Activated CD8-positive, alpha-beta memory T cell treated with anti-CD3 and anti-CD28 coated beads, Interleukin-2, amount 10 ng/mL, durations not matched to agents 7 days and 5 days (primary cell): ENCODE measurements around the gene UTP3. TPM values are rescaled to one million over a fixed set of nuclear protein-coding genes. Genes with fewer than 3 reads are reported as not detected.
"Not testable (repeated sequence)": the region's sequence is repeated elsewhere in the genome, so short reads cannot be mapped to it uniquely, and the experiment has no call there.

Experiments used
- ATAC-seq: fragments of 150-1000 bp; cut with Tn5 transposase; one replicate; pipeline ENCODE4 v1.10.0; 2021; ENCODE audit warnings: moderate library complexity
- CTCF ChIA-PET: fragments of 350-600 bp; sonication (Branson Sonifier 250); formaldehyde crosslinking; loops from one replicate; lab custom pipeline; 2021; ENCODE audit warnings: antibody characterized with exemption; lab: Charles Lee
- DNase-seq: peaks from one replicate; pipeline ENCODE4 v3.0.0-alpha.2; 2020
- H3K27ac Mint-ChIP-seq: one replicate; pipeline ENCODE4 v1.8.0; 2021; ENCODE audit warnings: mild to moderate bottlenecking, mixed read lengths
- H3K27me3 Mint-ChIP-seq: one replicate; pipeline ENCODE4 v1.8.0; 2021; ENCODE audit warnings: mixed read lengths
- H3K36me3 Mint-ChIP-seq: one replicate; pipeline ENCODE4 v1.8.0; 2021; ENCODE audit warnings: mild to moderate bottlenecking, mixed read lengths
- H3K4me1 Mint-ChIP-seq: one replicate; pipeline ENCODE4 v1.8.0; 2021; ENCODE audit warnings: mixed read lengths
- H3K4me3 Mint-ChIP-seq: one replicate; pipeline ENCODE4 v1.8.0; 2021; ENCODE audit warnings: mild to moderate bottlenecking, moderate library complexity, mixed read lengths
- H3K9me3 Mint-ChIP-seq: one replicate; pipeline ENCODE4 v1.8.0; 2022; ENCODE audit warnings: low read depth, mixed read lengths
- total RNA-seq, 2 experiments: library from RNA; stranded (reverse); gene quantifications; one replicate each; pipeline ENCODE4 v1.2.3, GENCODE V29; 2021

UTP3 gene, protein sequence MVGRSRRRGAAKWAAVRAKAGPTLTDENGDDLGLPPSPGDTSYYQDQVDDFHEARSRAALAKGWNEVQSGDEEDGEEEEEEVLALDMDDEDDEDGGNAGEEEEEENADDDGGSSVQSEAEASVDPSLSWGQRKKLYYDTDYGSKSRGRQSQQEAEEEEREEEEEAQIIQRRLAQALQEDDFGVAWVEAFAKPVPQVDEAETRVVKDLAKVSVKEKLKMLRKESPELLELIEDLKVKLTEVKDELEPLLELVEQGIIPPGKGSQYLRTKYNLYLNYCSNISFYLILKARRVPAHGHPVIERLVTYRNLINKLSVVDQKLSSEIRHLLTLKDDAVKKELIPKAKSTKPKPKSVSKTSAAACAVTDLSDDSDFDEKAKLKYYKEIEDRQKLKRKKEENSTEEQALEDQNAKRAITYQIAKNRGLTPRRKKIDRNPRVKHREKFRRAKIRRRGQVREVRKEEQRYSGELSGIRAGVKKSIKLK
- 10 to 100 TPM; 28.0 to 33.6 TPM for total RNA-seq

DNA sequence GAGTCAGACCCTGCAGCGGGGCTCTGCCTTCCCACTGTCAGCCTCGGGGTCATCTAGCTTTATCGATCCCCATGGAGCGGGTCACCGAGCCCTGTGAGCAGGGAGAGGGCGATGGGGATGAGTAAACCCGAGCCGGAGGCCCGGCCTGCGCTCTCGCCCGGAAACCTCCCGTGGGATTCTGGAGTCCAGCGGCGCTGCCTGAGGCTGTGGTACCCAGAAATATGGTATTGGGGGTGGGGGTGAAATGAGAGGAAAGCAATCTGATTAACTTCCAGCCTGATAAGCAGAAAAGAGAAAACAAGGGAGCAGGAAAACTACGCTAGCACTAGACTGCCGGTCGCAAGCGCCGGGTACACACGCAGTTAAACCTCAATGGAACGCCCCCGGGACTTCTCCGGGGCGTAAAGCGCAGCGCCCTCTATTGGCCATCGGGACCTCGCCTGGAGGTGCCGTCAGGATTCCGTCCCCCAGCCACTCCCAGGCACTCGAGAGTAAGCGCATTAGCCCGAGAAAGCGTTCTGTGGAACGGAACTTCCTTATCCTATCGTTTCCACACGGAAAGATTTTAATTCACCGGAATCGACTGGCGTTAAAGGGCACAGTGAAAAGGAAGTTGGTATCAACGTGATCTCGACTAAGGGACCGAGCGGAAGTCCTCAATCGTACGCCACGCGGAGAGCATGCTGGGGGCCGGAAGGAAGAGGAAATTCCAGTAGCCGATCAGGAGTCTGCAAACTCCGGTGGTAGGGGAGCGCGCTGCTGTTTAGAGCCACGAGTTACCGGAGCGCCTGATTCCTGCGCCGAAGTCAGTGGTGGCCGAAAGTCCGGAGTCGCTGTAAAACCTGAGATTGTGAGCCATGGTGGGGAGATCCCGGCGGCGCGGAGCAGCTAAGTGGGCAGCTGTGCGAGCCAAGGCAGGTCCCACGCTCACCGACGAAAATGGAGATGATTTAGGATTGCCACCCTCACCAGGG, at the start of gene UTP3:
TSS of gene UTP3 (plus strand) at position 712 of the 974 bp plus-strand sequence. CDS start at position 858, 146 bp downstream.
- peak within 1 kb of the TSS; percentile 95 for H3K27ac Mint-ChIP-seq
- DNase-seq (peak; percentile 93), ATAC-seq (peak; percentile 93)
- H3K4me3 Mint-ChIP-seq: peak within 1 kb of the TSS; percentile 99
- CTCF ChIA-PET: interaction anchor here (0.6 to 3.9 kb wide), 14 partner anchors 10 to 321 kb away, joined by 3 to 39 read pairs (median 6); no protein-coding TSS in a partner anchor
- peaks cover 30% of the 10 kb centered on the region for H3K4me1 Mint-ChIP-seq
- H3K27me3 Mint-ChIP-seq: no peaks in the 10 kb centered on the region
- H3K36me3 Mint-ChIP-seq: peaks cover 13% of the 10 kb centered on the region
- H3K9me3 Mint-ChIP-seq: no peaks in the 10 kb centered on the region

DNA sequence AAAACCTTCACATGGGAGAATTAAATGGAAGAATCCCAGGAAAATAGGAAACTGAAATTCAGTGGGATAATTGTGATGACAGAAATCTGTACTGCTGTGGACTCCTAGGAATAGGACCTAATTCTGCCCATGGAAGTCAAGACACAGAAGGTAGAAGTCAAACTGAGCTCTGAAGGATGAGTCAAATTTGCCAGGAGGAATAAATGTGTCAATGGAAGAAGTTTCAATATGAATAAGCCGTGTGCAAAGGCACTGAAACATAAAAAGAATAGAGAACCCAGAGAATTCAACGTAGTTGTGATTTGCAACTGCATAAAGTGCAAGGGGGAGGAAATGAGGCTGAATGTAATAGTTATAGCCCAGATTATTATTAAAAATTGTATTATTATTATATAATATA, 48.1 kb upstream of the UTP3 start:
- DNase-seq (no peak), ATAC-seq (peak; percentile 27)
- H3K27ac Mint-ChIP-seq: no peak overlapping the region
- H3K4me1 Mint-ChIP-seq: peaks cover 3% of the 10 kb centered on the region
- H3K4me3 Mint-ChIP-seq: no peak overlapping the region
- H3K36me3 Mint-ChIP-seq: no peaks in the 10 kb centered on the region
- CTCF ChIA-PET: interaction anchor here (0.7 kb wide), 1 partner anchor 99 kb away, joined by 3 read pairs; no protein-coding TSS in a partner anchor
- no peaks in the 10 kb centered on the region for H3K9me3 Mint-ChIP-seq
- peaks cover 8% of the 10 kb centered on the region for H3K27me3 Mint-ChIP-seq

DNA sequence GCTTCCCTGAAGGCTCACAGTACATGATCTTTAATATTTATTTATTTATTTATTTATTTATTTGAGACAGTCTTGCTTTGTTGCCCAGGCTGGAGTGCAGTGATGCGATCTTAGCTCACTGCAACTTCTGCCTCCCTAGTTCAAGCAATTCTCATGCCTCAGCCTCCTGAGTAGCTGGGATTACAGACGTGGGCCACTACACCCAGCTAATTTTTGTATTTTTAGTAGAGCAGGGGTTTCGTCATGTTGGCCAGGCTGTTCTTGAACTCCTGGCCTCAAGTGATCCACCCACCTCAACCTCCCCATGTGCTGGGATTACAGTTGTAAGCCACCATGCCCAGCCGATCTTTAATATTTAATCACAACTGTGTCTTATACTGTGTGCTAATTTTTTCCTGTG, 37.6 kb upstream of the UTP3 start:
- H3K9me3 Mint-ChIP-seq, H3K4me3 Mint-ChIP-seq, DNase-seq, H3K36me3 Mint-ChIP-seq, H3K27ac Mint-ChIP-seq, ATAC-seq, CTCF ChIA-PET: not testable (repeated sequence)
- Mint-ChIP-seq H3K27me3 (peaks cover 11% of the 10 kb centered on the region), H3K4me1 (peaks cover 11% of the 10 kb centered on the region)

DNA sequence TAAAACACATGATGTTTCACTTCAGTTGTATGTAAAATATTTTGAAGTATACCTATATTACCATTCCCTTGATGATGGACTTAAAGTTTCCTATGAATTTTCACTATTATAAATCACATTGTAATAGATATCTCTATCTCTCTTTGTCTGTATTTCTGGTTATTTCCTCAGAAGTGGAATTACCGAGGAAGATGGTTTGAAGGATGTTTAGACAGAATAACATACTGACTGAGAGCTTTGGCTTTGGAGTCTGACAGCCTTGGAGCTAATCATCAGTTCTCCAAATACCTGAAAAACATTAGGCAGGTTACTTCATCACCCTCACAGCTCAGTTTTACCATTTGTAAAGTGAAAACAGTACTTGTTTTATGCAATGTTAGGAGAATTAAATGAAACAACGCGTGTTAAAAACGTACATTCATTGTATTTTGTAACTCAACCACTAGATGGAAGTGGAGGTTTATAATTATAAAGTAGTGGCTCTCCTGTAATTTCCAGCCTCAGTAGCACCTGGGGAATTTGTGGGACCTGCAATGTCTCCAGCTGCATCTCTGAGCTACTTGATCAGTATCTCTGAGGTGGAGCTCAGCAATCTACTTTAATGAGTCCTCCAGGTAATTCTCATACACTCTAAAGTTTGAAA, 36.3 kb upstream of the UTP3 start:
- ATAC-seq: peak; percentile 61
- no peak overlapping the region for H3K27ac Mint-ChIP-seq
- H3K4me3 Mint-ChIP-seq: no peak overlapping the region
- H3K4me1 Mint-ChIP-seq: peaks cover 11% of the 10 kb centered on the region
- H3K9me3 Mint-ChIP-seq: no peaks in the 10 kb centered on the region
- H3K36me3 Mint-ChIP-seq: no peaks in the 10 kb centered on the region
- no peak for DNase-seq
- CTCF ChIA-PET: interaction anchor here (0.6 to 1.5 kb wide), 20 partner anchors 8 to 532 kb away, joined by 3 to 9 read pairs (median 4); partner anchors contain the start of genes DCK and MOB1B
- peaks cover 11% of the 10 kb centered on the region for H3K27me3 Mint-ChIP-seq

DNA sequence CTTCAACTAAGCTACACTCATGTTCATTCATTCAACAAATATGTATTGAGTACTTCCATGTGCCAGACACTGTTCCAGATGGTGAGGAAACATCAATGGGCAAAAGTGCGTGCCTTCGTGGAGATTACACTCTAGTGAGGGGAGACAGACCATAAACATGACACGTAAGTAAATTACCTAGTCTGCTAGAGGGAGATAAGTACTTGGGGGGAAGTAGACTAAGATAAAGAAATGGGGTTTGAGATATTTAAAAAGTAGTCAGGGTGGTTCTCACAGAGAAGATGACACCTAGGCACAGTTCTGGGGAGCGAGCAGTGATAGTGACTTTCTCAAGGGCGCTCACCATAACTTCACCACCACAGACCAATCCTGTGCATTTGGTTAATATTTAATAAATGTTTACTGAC, 33.7 kb upstream of the UTP3 start:
- Mint-ChIP-seq H3K36me3 (no peaks in the 10 kb centered on the region), H3K9me3 (no peaks in the 10 kb centered on the region), H3K4me3 (no peak overlapping the region), H3K4me1 (peaks cover 6% of the 10 kb centered on the region), H3K27me3 (peaks cover 8% of the 10 kb centered on the region), H3K27ac (no peak overlapping the region)
- DNase-seq (no peak), ATAC-seq (no peak)
- CTCF ChIA-PET: interaction anchor here (1.0 kb wide), 1 partner anchor 35 kb away, joined by 3 read pairs; no protein-coding TSS in a partner anchor

DNA sequence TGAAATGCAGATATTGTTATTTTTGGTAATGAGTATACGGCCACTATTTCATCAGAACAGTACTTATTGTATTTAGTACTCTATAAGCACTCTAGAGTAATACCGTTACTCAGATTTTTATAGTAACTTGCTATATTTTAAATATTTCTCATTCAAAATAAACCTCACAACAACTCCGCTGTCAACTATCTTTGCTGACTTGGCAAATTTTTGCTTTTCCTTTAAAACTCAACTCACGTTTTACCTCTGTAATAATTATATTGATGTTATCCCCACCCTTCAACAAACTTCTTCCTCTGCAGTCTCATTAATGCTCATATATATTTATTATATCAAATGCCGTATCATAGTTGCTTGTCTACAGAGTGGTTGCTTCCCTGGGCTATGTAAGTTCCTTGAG, 31.0 kb upstream of the UTP3 start:
- Mint-ChIP-seq H3K27me3 (peaks cover 8% of the 10 kb centered on the region), H3K27ac (no peak overlapping the region), H3K4me1 (peaks cover 17% of the 10 kb centered on the region), H3K9me3 (no peaks in the 10 kb centered on the region), H3K4me3 (no peak overlapping the region), H3K36me3 (no peaks in the 10 kb centered on the region)
- DNase-seq (no peak), ATAC-seq (no peak)
- CTCF ChIA-PET: interaction anchor here (0.9 to 1.2 kb wide), 2 partner anchors 10 to 30 kb away, joined by 3 read pairs; no protein-coding TSS in a partner anchor

DNA sequence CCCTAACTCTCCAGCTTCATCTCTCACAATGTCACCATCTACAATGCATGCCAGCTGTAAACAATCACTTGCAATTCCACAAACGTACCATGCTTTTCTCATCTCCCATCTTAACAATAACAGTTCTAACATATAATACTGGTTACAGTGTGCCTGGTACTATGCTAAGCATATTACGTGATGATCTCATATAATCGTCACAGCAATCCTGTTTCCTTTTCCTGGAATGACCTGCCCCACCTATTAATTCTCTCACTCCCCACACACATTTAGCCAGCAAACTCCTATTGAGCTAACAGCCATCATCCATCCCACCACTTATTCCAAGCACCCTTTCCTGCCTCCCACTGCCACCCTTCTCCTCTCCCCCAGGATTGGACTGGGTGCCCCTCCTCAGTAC, 29.9 kb upstream of the UTP3 start:
- ATAC-seq (no peak), DNase-seq (no peak)
- Mint-ChIP-seq H3K9me3 (no peaks in the 10 kb centered on the region), H3K36me3 (no peaks in the 10 kb centered on the region), H3K27me3 (peaks cover 8% of the 10 kb centered on the region), H3K4me1 (peaks cover 17% of the 10 kb centered on the region), H3K27ac (no peak overlapping the region), H3K4me3 (no peak overlapping the region)
- CTCF ChIA-PET: interaction anchor here (0.7 kb wide), 1 partner anchor 19 kb away, joined by 3 read pairs; no protein-coding TSS in a partner anchor

DNA sequence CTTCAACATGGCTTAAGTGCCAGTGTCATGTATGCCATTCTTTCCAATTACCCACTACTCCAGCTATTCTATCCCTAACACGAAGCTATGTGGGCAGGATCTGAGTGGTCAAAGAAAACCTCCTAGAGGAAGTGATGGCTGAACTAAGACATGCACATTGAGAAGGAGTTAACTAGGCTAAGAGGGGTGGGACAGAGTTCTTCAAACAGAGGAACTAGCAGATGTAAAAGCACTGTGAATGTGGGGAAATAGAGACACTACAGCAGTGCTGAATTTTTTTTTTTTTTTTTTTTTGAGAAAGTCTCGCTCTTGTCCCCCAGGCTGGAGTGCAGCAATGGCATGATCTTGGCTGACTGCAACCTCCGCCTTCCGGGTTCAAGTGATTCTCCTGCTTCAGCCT, 28.2 kb upstream of the UTP3 start:
- CTCF ChIA-PET: interaction anchor here (0.7 to 1.7 kb wide), 2 partner anchors 8 to 507 kb away, joined by 4 to 7 read pairs; no protein-coding TSS in a partner anchor
- ATAC-seq: no peak
- peaks cover 2% of the 10 kb centered on the region for H3K27me3 Mint-ChIP-seq
- H3K4me1 Mint-ChIP-seq: peaks cover 17% of the 10 kb centered on the region
- H3K27ac Mint-ChIP-seq: no peak overlapping the region
- no peaks in the 10 kb centered on the region for H3K36me3 Mint-ChIP-seq
- DNase-seq: no peak
- H3K4me3 Mint-ChIP-seq: no peak overlapping the region
- H3K9me3 Mint-ChIP-seq: no peaks in the 10 kb centered on the region

DNA sequence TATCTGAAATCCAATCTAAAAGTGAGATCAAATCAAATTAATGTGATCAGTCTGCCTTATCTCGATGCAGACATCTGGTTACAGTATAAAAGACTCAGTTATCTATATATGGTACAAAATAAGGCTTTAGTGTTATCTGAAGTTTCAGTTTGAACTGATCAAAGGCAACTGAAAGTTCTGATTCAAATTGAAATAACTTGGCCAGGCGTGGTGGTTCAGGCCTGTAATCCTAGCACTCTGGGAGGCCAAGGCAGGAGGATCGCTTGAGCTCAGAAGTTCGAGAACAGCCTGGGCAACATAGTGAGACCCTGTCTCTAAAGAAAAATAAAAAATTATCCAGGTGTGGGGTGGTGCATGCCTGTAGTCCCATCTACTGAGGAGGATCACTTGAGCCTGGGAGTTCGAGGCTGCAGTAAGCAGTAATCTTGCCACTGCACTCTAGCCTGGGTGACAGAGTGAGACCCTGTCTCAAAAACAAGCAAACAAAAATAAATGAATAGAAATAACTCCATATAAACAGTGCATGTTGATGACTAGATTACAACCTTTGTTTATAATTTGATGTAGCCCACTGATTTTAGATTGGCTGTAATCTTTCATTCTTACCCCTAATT, 26.9 kb upstream of the UTP3 start:
- H3K27ac Mint-ChIP-seq, H3K27me3 Mint-ChIP-seq, H3K36me3 Mint-ChIP-seq, H3K4me3 Mint-ChIP-seq, H3K9me3 Mint-ChIP-seq: not testable (repeated sequence)
- CTCF ChIA-PET: interaction anchor here (1.7 kb wide), 1 partner anchor 9 kb away, joined by 7 read pairs; no protein-coding TSS in a partner anchor
- DNase-seq (peak; percentile 51), ATAC-seq (peak; percentile 74)
- peaks cover 17% of the 10 kb centered on the region for H3K4me1 Mint-ChIP-seq

DNA sequence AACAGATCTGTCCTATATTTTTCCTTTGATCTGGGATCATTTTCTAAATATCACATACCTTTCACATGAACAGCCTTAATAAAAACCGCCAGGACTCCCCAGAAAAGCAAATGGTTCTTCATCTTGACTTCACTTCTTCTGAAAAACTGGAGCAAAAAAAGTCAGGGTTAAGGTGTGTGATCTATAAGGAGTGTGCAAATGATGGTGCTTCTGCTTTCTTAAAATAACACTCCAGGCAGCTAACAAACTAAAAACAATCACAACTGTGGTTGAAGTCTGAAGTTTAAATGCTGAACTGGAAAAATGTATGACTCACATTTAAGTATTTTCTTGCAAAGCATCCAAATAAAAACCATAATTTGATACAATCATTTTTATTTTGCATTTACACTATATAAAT, 22.0 kb upstream of the UTP3 start, which contains the start of gene JCHAIN:
TSS of gene JCHAIN (minus strand) at position 140 of the 400 bp plus-strand sequence. CDS start at position 122, 18 bp downstream.
- peaks cover 11% of the 10 kb centered on the region for H3K4me1 Mint-ChIP-seq
- H3K4me3 Mint-ChIP-seq: no peak within 1 kb of the TSS
- H3K9me3 Mint-ChIP-seq: no peaks in the 10 kb centered on the region
- CTCF ChIA-PET: no interaction called here
- DNase-seq: no peak
- H3K36me3 Mint-ChIP-seq: no peaks in the 10 kb centered on the region
- H3K27me3 Mint-ChIP-seq: peaks cover 12% of the 10 kb centered on the region
- H3K27ac Mint-ChIP-seq: no peak within 1 kb of the TSS
- no peak for ATAC-seq

DNA sequence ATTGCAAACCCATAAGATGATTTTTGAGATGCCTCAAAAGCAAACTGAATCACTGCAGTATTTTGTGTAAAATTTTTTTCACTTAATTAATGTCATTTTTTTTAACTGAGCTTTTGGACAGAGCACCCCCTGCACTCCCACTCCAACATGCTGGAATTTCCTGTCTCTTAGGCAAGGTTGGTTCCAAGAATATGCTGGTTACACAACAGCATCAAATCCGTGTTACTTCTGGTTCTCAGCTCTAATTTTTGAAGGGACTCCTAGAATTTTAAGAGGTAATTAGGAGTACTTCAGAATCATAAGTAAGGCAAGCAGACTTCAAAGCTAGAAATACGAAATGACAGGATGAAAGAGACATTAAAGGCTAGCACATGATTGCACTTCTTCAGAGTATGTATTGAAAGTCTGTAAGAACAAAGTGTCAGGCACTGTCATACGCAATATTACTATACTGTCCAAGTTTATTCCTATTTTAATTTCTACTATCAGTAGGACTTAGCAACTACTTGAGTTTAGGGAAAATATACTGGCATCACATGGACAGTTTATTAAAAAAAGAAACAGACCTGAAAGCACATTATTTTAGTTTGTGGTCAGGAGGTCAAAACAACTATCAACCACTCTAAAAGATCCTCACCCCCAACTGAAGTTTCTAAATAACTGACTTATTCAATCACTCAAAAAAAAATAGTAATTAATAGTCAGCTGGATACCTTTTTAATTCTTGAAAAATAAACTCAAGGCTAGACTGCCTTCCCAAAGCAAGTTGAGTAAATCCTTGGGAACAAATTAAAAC, 20.4 kb upstream of the UTP3 start:
- ATAC-seq (no peak), DNase-seq (no peak)
- H3K36me3 Mint-ChIP-seq: no peaks in the 10 kb centered on the region
- peaks cover 14% of the 10 kb centered on the region for H3K27me3 Mint-ChIP-seq
- peaks cover 2% of the 10 kb centered on the region for H3K4me1 Mint-ChIP-seq
- H3K9me3 Mint-ChIP-seq: no peaks in the 10 kb centered on the region
- no peak overlapping the region for H3K4me3 Mint-ChIP-seq
- CTCF ChIA-PET: interaction anchor here (2.5 kb wide), 1 partner anchor 10 kb away, joined by 10 read pairs; no protein-coding TSS in a partner anchor
- no peak overlapping the region for H3K27ac Mint-ChIP-seq
